ENCODE results near the gene CHCHD1.
"Not testable (repeated sequence)": the region's sequence is repeated elsewhere in the genome, so short reads cannot be mapped to it uniquely, and the experiment has no call there.

CHCHD1 gene

GRCh38 chr10:73781879-73782748 lies at the start of gene CHCHD1:
Gene CHCHD1, plus strand, starts transcription at chr10:73782048. Its CDS starts 28 bp downstream, at chr10:73782076.
- DNase-seq (ENCODE audit: insufficient read length, low spot score) (peak; percentile 88), FAIRE-seq (peak; percentile 85)

DNA sequence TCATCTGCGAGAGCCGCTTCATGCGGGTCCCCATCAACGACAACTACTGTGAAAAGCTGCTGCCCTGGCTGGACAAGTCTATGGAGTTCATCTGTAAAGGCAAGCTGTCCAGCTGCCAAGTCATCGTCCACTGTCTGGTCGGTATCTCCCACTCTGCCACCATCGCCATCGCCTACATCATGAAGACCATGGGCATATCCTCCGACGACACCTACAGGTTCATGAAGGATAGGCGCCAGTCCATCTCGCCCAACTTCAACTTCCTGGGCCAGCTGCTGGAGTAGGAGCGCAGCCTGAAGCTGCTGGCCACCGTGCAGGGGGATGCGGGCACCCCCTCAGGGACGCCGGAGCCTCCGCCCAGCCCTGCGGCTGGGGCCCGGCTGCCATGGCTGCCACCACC lies 49.4 kb upstream of the CHCHD1 start:
- DNase-seq (ENCODE audit: insufficient read length, low spot score): no peak
- no peak for FAIRE-seq

GRCh38 chr10:73732931-73733623 lies 48.8 kb upstream of the CHCHD1 start:
- DNase-seq (ENCODE audit: insufficient read length, low spot score) (no peak), FAIRE-seq (no peak)

- DNase-seq (ENCODE audit: insufficient read length, low spot score): no peak
- no peak for FAIRE-seq
Measured at GRCh38 chr10:73734028-73734720, 47.7 kb upstream of the CHCHD1 start.

DNA sequence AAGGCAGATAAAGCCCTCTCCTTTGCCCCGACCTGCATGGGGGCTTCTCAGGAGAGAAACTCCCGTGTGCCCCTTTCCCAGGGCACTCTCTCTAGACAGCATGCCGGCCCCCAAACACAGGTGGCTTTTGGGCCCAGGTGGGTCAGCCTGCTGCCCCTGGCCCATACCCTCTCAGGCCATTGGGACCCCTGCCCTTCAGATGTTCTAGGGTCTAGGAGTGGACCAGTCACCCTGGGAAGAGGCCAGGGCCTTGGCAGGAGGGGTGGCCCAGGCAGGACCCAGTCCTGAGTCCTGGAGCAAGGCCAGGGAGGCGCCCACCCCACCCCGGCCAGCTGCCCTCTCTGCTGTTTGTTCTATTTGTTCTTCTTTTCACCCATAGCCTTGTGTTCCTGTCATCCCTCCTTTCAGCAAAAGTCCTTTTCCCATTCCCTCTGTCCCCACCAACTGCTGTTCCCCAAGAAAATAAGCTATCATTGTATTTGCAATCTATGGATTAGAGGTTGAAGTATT lies 47.0 kb upstream of the CHCHD1 start:
- FAIRE-seq (no peak), DNase-seq (ENCODE audit: insufficient read length, low spot score) (no peak)

GRCh38 chr10:73740501-73741254 lies 41.2 kb upstream of the CHCHD1 start:
- DNase-seq (ENCODE audit: insufficient read length, low spot score); FAIRE-seq: not testable (repeated sequence)

DNA sequence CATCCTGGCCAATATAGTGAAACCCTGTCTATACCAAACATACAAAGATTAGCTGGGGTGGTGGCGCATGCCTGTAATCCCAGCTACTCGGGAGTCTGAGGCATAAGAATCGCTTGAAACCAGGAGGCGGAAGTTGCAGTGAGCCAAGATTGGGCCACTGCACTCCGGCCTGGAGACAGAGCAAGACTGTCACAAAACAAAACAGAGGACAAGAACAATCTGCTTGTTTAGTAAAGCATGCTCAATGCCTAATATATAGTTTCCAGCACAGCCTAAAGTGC lies 39.5 kb upstream of the CHCHD1 start:
- DNase-seq (ENCODE audit: insufficient read length, low spot score) (no peak), FAIRE-seq (no peak)

GRCh38 chr10:73743327-73743904 lies 38.4 kb upstream of the CHCHD1 start:
- no peak for FAIRE-seq

DNA sequence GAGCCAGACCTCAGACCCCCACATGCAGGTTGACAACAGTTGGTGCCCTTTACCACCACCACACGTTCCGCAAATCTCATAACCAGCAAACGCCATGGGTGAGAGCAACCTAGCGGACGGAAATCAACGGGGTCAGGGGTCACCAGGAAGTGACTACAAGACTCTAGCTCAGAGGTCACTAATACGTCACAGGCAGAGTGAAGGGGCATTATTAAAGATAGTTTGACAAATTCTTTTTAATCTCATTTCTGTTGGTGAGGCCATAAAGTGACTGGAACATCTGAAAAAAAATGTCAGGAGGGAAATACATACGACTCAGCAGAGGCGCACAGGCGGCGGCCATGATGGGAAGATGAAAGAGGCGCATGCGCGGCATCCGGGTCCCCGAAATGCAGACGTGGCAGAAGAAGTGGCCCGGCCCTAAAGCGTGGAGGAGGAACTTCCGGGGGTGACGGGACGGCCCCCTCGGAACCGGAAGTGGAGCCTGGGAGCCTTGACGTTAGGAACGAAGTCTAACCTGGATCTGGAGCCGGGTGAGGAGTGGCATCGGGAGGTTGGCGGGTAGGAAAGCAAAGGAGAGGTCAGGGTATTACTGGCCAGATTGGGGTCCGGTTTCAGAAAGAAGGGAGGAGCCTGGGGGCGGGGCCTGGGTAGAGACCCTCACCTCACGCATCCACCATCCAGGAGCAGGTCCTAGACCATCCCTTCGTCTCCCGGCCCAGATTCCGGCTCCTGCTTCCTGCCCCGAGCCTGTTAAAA lies 37.8 kb upstream of the CHCHD1 start, which contains the start of gene SEC24C:
Gene SEC24C, plus strand, starts transcription at position 468 of the 759 bp plus-strand sequence. CDS start 2,461 bp downstream, outside the sequence.
- DNase-seq (ENCODE audit: insufficient read length, low spot score) (peak; percentile 95), FAIRE-seq (no peak)

More at GRCh38 chr10:73743327-73743904, 38.4 kb upstream of the CHCHD1 start:
- DNase-seq (ENCODE audit: insufficient read length, low spot score): no peak

- DNase-seq (ENCODE audit: insufficient read length, low spot score): peak; percentile 56
- no peak for FAIRE-seq
Measured at GRCh38 chr10:73744664-73744975, 37.2 kb upstream of the CHCHD1 start.

- FAIRE-seq: no peak
- DNase-seq (ENCODE audit: insufficient read length, low spot score): no peak
Measured at GRCh38 chr10:73746721-73747120, 35.1 kb upstream of the CHCHD1 start.

- no peak for DNase-seq (ENCODE audit: insufficient read length, low spot score)
- no peak for FAIRE-seq
Measured at GRCh38 chr10:73750819-73751218, 31.0 kb upstream of the CHCHD1 start.

- DNase-seq (ENCODE audit: insufficient read length, low spot score) (no peak), FAIRE-seq (no peak)
Measured at GRCh38 chr10:73756183-73756582, 25.7 kb upstream of the CHCHD1 start.

DNA sequence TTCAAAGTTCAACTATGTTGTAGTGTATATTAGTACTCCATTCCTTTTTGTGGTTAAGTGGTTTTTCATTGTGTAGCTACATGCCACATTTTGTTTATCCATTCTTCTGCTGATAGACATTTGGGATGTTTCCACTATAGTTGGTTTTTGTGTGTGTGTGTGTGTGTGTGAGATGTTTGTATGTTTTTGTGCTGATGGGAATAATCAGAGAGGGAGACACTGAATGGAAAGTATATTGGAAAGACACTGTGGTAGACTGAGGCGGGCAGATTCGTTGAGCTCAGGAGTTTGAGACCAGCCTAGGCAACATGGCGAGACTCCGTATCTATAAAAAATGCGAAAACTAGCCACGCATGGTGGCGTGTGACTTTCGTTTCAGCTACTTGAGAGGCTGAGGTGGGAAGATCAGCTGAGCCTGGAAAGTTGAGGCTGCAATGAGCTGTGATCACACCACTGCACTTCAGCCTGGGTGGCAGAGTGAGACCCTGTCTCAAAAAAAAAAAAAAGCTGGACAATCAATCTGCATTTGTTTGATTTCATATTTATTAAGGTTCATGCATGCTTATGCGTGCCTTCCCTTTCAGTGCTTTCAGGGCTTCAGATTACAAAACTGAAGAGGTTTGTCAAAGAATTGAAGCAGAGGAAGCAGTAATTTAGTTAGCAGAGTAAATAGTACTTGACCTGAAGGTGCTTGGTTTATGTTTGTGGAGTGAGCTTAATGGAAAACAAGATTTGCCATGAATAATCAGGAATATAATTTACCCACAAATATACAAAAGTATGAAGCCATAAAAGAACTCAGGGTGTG lies 22.9 kb upstream of the CHCHD1 start:
- no peak for DNase-seq (ENCODE audit: insufficient read length, low spot score)
- no peak for FAIRE-seq

DNA sequence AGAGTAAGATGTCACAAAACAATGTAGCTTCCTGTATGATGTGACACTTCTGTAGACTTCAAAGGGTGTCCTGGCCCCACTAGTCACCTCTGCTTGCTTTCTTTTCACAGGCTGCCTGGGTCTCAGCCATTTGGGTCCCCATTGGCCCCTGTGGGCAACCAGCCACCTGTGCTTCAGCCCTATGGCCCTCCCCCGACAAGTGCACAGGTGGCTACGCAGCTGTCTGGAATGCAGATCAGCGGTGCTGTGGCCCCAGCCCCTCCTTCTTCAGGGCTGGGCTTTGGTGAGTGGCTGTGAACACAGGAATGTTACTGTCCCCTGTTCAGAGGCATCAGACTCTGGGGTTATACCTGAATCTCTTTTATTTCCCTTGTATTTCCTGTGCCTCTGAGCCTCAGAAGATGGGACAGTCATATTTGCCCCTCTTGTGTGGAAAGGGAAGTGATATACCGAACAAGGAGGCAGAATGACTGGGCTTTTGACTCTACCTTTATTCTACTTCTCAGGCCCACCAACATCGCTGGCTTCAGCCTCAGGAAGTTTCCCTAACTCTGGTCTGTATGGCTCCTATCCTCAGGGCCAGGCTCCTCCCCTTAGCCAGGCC lies 22.2 kb upstream of the CHCHD1 start:
- no peak for DNase-seq (ENCODE audit: insufficient read length, low spot score)
- FAIRE-seq: no peak

- DNase-seq (ENCODE audit: insufficient read length, low spot score): no peak
- FAIRE-seq: no peak
Measured at GRCh38 chr10:73761781-73762180, 20.1 kb upstream of the CHCHD1 start.

DNA sequence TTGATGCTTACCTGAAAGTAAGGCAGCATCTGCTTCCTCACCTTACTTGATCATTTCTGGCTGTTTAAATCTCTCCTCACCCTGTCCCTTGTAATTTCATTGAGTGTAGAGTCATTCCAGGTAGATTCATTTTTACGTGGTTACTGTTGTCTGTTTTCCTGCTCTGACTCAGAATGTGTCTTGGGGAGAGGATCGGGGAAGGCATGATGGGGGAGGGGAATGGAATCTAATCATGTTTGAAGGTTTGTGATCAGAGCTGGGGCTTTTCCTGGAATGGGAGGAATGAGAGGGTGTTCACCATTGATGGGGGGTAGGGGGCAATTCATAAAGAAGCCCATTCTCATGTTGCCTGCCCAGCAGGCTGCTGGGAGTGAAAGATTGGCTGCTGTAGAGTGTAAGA lies 18.9 kb upstream of the CHCHD1 start:
- FAIRE-seq: no peak
- no peak for DNase-seq (ENCODE audit: insufficient read length, low spot score)

- FAIRE-seq: no peak
- DNase-seq (ENCODE audit: insufficient read length, low spot score): no peak
Measured at GRCh38 chr10:73763343-73763742, 18.5 kb upstream of the CHCHD1 start.

All from HTR-8/SVneo (cell line).